HCT116 (cell line): ENCODE data around the gene ITGBL1. TPM values are rescaled to one million over a fixed set of nuclear protein-coding genes. Genes with fewer than 3 reads are reported as not detected.

ENCODE experiments used
- ATAC-seq: fragments of 200-7000 bp; cut with Tn5 transposase; 2 replicates; pipeline ENCODE4 v1.9.1; 2020; ENCODE audit warnings: mild to moderate bottlenecking, moderate library complexity
- BruUV-seq: library from RNA; stranded (reverse); fragments of 400-500 nt; replicated peaks from 2 replicates; lab custom pipeline; 2021; lab: Mats Ljungman, UMichigan
- CTCF ChIA-PET: fragments of 300-600 bp; sonication (Branson Sonifier 250); formaldehyde crosslinking; loops from one replicate; lab custom pipeline; 2021; ENCODE audit warnings: antibody characterized with exemption; lab: Charles Lee
- POLR2A ChIA-PET: fragments of 300-600, 350-600 bp; sonication (Branson Sonifier 250); formaldehyde crosslinking; loops from one replicate; lab custom pipeline; 2021; ENCODE audit warnings: antibody characterized with exemption; lab: Charles Lee
- RAD21 ChIA-PET, 2 experiments: fragments of 300-600 bp; sonication (Branson Sonifier 250); formaldehyde crosslinking; loops; one replicate each; lab custom pipeline; 2023; ENCODE audit warnings: low total read pairs in 2 of 2; ENCODE audit not compliant: uncharacterized antibody in 2 of 2, unreplicated experiment in 2 of 2, low non-redundant PET in 1 of 2; lab: Charles Lee
- DNase-seq: peaks from one replicate; pipeline ENCODE4 v3.0.0-alpha.2; 2010; ENCODE audit warnings: low read depth, low spot score
- H2AFZ ChIP-seq: fragments of 200-600 bp; shearing (Covaris generic), sonication (generic); 2 replicates; pipeline ENCODE4 v1.6.1; 2017; ENCODE audit warnings: low read depth, mixed run types, mixed read lengths, antibody characterized with exemption, low read length; ENCODE audit not compliant: poor library complexity, severe bottlenecking
- H3K27ac ChIP-seq: 2 replicates; pipeline ENCODE4 v1.5.1; 2012; ENCODE audit warnings: low read depth, low read length
- H3K27me3 ChIP-seq: fragments of 200-600 bp; sonication (generic); 2 replicates; pipeline ENCODE4 v1.6.1; 2016; ENCODE audit warnings: mixed run types, low read length, mixed read lengths; ENCODE audit not compliant: insufficient read depth
- H3K36me3 ChIP-seq, 2 experiments: fragments of 200-500 bp in 1 of 2; fragments of 200-600 bp in 1 of 2; sonication (Bioruptor generic) in 1 of 2; sonication (generic) in 1 of 2; 2 replicates each; pipeline versions ENCODE4 v1.5.1 to v1.6.1; 2014 to 2016; ENCODE audit warnings: low read length in 2 of 2, inconsistent platforms in 1 of 2, mixed read lengths in 1 of 2, mixed run types in 1 of 2; ENCODE audit not compliant: insufficient read depth in 2 of 2, control insufficient read depth in 1 of 2
- H3K4me1 ChIP-seq, 2 experiments: fragments of 200-600 bp in 1 of 2; sonication (generic) in 1 of 2; 2 replicates each; pipeline versions ENCODE4 v1.5.1 to v1.6.1; 2012 to 2017; ENCODE audit warnings: low read length in 2 of 2, inconsistent platforms in 1 of 2, mild to moderate bottlenecking in 1 of 2, mixed read lengths in 1 of 2, mixed run types in 1 of 2, moderate library complexity in 1 of 2; ENCODE audit not compliant: insufficient read depth in 2 of 2, control insufficient read depth in 1 of 2
- H3K4me2 ChIP-seq: fragments of 200-600 bp; sonication (generic); 2 replicates; pipeline ENCODE4 v1.6.1; 2017; ENCODE audit warnings: mixed run types, low read length, mixed read lengths
- H3K4me3 ChIP-seq, 2 experiments: fragments of 200-600 bp in 1 of 2; sonication (generic) in 1 of 2; replicated peaks in 1 of 2; 2 replicates each; pipeline ENCODE4 v1.5.1; 2011 to 2016; ENCODE audit warnings: low read length in 2 of 2, control low read depth in 1 of 2, low read depth in 1 of 2, mild to moderate bottlenecking in 1 of 2, mixed read lengths in 1 of 2, mixed run types in 1 of 2
- H3K79me2 ChIP-seq: fragments of 200-600 bp; sonication (generic); 2 replicates; pipeline ENCODE4 v1.6.1; 2017; ENCODE audit warnings: mild to moderate bottlenecking, mixed run types, low read length, moderate library complexity, mixed read lengths; ENCODE audit not compliant: insufficient read depth
- H3K9ac ChIP-seq: fragments of 200-600 bp; sonication (generic); 2 replicates; pipeline ENCODE4 v1.6.1; 2016; ENCODE audit warnings: low read length, mixed read lengths
- H3K9me2 ChIP-seq: fragments of 200-600 bp; sonication (generic), shearing (Covaris generic); 2 replicates; pipeline ENCODE4 v1.6.1; 2017; ENCODE audit warnings: mixed run types, mild to moderate bottlenecking, moderate library complexity; ENCODE audit not compliant: insufficient read depth
- H3K9me3 ChIP-seq, 2 experiments: fragments of 200-500 bp in 1 of 2; fragments of 200-600 bp in 1 of 2; sonication (Bioruptor generic) in 1 of 2; sonication (generic) in 1 of 2; 2 replicates each; pipeline ENCODE4 v1.6.1; 2014 to 2017; ENCODE audit warnings: low read length in 2 of 2, mixed read lengths in 2 of 2, inconsistent platforms in 1 of 2, low read depth in 1 of 2, mild to moderate bottlenecking in 1 of 2, mixed run types in 1 of 2, moderate library complexity in 1 of 2; ENCODE audit not compliant: control insufficient read depth in 1 of 2, insufficient read depth in 1 of 2
- H4K20me1 ChIP-seq: fragments of 200-600 bp; sonication (generic), shearing (Covaris generic); 2 replicates; pipeline ENCODE4 v1.6.1; 2017; ENCODE audit warnings: mixed run types, mild to moderate bottlenecking, moderate library complexity; ENCODE audit not compliant: insufficient read depth
- CBX3 ChIP-seq: IDR thresholded peaks from 2 replicates; pipeline ENCODE4 v1.6.1; 2012; ENCODE audit warnings: low read depth
- JUND ChIP-seq: IDR thresholded peaks from 2 replicates; pipeline ENCODE4 v1.6.1; 2012
- POLR2A ChIP-seq: IDR thresholded peaks from 2 replicates; pipeline ENCODE4 v1.7.0; 2011; ENCODE audit warnings: borderline replicate concordance; ENCODE audit not compliant: insufficient read depth, insufficient read length; ENCODE audit errors: extremely low read depth
- REST ChIP-seq: IDR thresholded peaks from 2 replicates; pipeline ENCODE4 v1.6.1; 2012; ENCODE audit warnings: low read depth
- SP1 ChIP-seq: IDR thresholded peaks from 2 replicates; pipeline ENCODE4 v1.6.1; 2012; ENCODE audit warnings: low read depth
- TCF7L2 ChIP-seq: IDR thresholded peaks from 2 replicates; pipeline ENCODE4 v1.7.0; 2011; ENCODE audit warnings: borderline replicate concordance, inconsistent platforms; ENCODE audit not compliant: insufficient read depth, insufficient read length; ENCODE audit errors: extremely low read depth
- intact Hi-C: fragments of 100-400 bp; cut with micrococcal nuclease; formaldehyde crosslinking; loops from 2 replicates; pipeline ENCODE4 v1.10.0; 2022
- total RNA-seq: library from RNA; stranded (reverse); gene quantifications from one replicate; pipeline ENCODE4 v1.2.1, GENCODE V29; 2021; ENCODE audit not compliant: unreplicated experiment
- TF ChIP-seq, protein P1 (sequence below): IDR thresholded peaks from 2 replicates; pipeline ENCODE4 v1.6.1; 2012

The ITGBL1 gene
- total RNA-seq, 1 experiment from 2014 or later: 0.66 TPM

GRCh38 chr13:101522607-101523006 lies 70.1 kb downstream of the ITGBL1 start:
- Histone ChIP-seq H3K4me1 (no peaks in the 10 kb centered on the region), H3K27ac (no peak overlapping the region), H3K9me3 (peaks cover 0 to 10% of the 10 kb centered on the region in 2 experiments; a peak in 3 of 4 replicates), H2AFZ (no peak overlapping the region), H3K27me3 (no peaks in the 10 kb centered on the region), H4K20me1 (no peaks in the 10 kb centered on the region), H3K4me2 (no peak overlapping the region), H3K4me3 (no peak overlapping the region), H3K9me2 (no peaks in the 10 kb centered on the region), H3K79me2 (no peaks in the 10 kb centered on the region), H3K9ac (no peak overlapping the region), H3K36me3 (no peaks in the 10 kb centered on the region)
- ChIA-PET RAD21 (no interaction called here), CTCF (no interaction called here), POLR2A (no interaction called here)
- no TSS peak for BruUV-seq
- TF ChIP-seq CBX3 (no peak), TCF7L2 (no peak), REST (no peak), POLR2A (no peak), SP1 (no peak), JUND (no peak)
- TF ChIP-seq, protein P1, sequence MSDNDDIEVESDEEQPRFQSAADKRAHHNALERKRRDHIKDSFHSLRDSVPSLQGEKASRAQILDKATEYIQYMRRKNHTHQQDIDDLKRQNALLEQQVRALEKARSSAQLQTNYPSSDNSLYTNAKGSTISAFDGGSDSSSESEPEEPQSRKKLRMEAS: no peak
- no peak for ATAC-seq
- intact Hi-C loops: no loop called here
- no peak for DNase-seq
